Smooth muscle cell (in vitro differentiated cells): Measurements from ENCODE around the gene FILIP1. TPM values are rescaled to one million over a fixed set of nuclear protein-coding genes. Genes with fewer than 3 reads are reported as not detected.

Experiments
- DNase-seq: peaks from one replicate; lab custom pipeline; 2025; ENCODE audit not compliant: unreplicated experiment; lab: John Stamatoyannopoulos, UW
- H2AFZ ChIP-seq: fragments of 200-600 bp; sonication (generic); 2 replicates; pipeline ENCODE4 v1.6.0; 2016; ENCODE audit warnings: antibody characterized with exemption, low read depth, mild to moderate bottlenecking
- H3F3A ChIP-seq: fragments of 200-600 bp; sonication (generic); 2 replicates; pipeline ENCODE4 v1.6.0; 2017; ENCODE audit warnings: antibody characterized with exemption, low read depth
- H3K27ac ChIP-seq: fragments of 200-600 bp; sonication (generic); 2 replicates; pipeline ENCODE4 v1.5.1; 2016; ENCODE audit warnings: low read depth, mild to moderate bottlenecking
- H3K27me3 ChIP-seq: fragments of 200-600 bp; sonication (generic); 2 replicates; pipeline ENCODE4 v1.6.1; 2016; ENCODE audit warnings: low read depth, mild to moderate bottlenecking
- H3K36me3 ChIP-seq: fragments of 200-600 bp; sonication (generic); 2 replicates; pipeline ENCODE4 v1.5.1; 2016; ENCODE audit warnings: low read depth
- H3K4me1 ChIP-seq: fragments of 200-600 bp; sonication (generic); 2 replicates; pipeline ENCODE4 v1.5.1; 2016; ENCODE audit warnings: low read depth
- H3K4me2 ChIP-seq: fragments of 200-600 bp; sonication (generic); 2 replicates; pipeline ENCODE4 v1.6.0; 2016; ENCODE audit warnings: mild to moderate bottlenecking
- H3K4me3 ChIP-seq: fragments of 200-600 bp; sonication (generic); 2 replicates; pipeline ENCODE4 v1.5.1; 2016; ENCODE audit warnings: mild to moderate bottlenecking
- H3K79me2 ChIP-seq: fragments of 200-600 bp; sonication (generic); 2 replicates; pipeline ENCODE4 v1.6.0; 2016; ENCODE audit warnings: low read depth, mild to moderate bottlenecking
- H3K9ac ChIP-seq: fragments of 200-600 bp; sonication (generic); 2 replicates; pipeline ENCODE4 v1.6.0; 2016; ENCODE audit warnings: low read depth
- H3K9me3 ChIP-seq: fragments of 200-600 bp; sonication (generic); replicated peaks from 2 replicates; pipeline ENCODE4 v1.5.1; 2016; ENCODE audit warnings: low read depth
- H4K20me1 ChIP-seq: fragments of 200-600 bp; sonication (generic); 2 replicates; pipeline ENCODE4 v1.6.0; 2016; ENCODE audit warnings: low read depth
- WGBS: methylation state at CpG from one replicate; pipeline ENCODE4 v1.1.7; 2016; ENCODE audit warnings: low lambda C conversion rate; 5-methylcytosine and 5-hydroxymethylcytosine counted together
- polyA plus RNA-seq: library from polyadenylated mRNA; unstranded; fragments of >200 nt; fragmentation: Nextera tagmentation; extraction: Ambion mirVana; gene quantifications from 2 replicates; pipeline ENCODE4 v1.2.1, GENCODE V29; 2016
- total RNA-seq: library from RNA; depleted of rRNA; stranded (reverse); fragments of >200 nt; gene quantifications from 2 replicates; pipeline ENCODE4 v1.2.3, GENCODE V29; 2014
- TF ChIP-seq, protein P1 (sequence below): fragments of 200-600 bp; sonication (generic); IDR thresholded peaks from 2 replicates; pipeline ENCODE4 v1.5.1; 2017; ENCODE audit warnings: borderline replicate concordance, mild to moderate bottlenecking, antibody characterized with exemption; ENCODE audit not compliant: insufficient read depth, poor library complexity, severe bottlenecking

FILIP1 gene
- total and polyA plus RNA-seq, 2 experiments from 2014 or later: 3.0 to 3.5 TPM

DNA sequence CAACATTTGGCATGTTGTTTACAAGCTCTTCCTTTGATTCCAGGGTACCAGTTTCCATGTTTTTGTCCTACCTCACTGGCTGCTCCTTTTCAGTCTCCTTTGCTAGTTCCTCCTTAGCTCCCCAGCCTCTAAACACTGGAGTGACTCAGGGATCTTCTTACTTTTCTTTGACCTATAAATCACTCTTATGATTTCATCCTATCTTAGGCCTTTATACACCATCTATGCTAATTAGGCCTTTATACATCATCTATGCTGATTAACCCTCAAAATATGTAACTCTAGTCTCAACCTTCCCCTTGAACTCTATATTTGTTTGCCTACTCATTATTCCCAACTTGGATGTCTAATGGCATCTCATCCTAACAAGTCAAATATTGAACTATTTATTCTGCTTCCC lies 218.5 kb downstream of the FILIP1 start:
- Histone ChIP-seq H3K4me2 (peak overlapping the region; percentile 53), H3F3A (peaks cover 25% of the 10 kb centered on the region)

DNA sequence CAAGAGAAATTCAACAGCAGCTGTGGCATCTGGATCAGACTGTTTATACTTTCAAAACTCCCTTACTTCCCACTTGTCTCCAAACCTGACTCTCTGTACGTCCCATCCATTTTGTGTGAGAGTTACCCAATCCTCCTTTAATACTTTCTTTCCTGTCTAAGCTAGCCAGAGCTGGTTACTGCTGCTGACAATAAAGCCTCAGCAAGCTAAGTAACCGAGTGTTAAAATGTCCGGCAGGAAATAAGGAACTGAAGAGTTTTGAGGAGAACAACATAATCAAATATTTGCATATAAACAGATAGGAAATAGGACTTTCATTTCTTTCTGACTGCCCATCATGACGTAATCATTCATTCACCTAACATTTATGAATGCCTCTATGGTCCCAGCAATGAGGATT lies 220.6 kb downstream of the FILIP1 start:
- no peaks in the 10 kb centered on the region for H3K9me3 ChIP-seq
- TF ChIP-seq, protein P1, sequence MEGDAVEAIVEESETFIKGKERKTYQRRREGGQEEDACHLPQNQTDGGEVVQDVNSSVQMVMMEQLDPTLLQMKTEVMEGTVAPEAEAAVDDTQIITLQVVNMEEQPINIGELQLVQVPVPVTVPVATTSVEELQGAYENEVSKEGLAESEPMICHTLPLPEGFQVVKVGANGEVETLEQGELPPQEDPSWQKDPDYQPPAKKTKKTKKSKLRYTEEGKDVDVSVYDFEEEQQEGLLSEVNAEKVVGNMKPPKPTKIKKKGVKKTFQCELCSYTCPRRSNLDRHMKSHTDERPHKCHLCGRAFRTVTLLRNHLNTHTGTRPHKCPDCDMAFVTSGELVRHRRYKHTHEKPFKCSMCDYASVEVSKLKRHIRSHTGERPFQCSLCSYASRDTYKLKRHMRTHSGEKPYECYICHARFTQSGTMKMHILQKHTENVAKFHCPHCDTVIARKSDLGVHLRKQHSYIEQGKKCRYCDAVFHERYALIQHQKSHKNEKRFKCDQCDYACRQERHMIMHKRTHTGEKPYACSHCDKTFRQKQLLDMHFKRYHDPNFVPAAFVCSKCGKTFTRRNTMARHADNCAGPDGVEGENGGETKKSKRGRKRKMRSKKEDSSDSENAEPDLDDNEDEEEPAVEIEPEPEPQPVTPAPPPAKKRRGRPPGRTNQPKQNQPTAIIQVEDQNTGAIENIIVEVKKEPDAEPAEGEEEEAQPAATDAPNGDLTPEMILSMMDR: no peak
- no peak for DNase-seq
- H2AFZ ChIP-seq: no peak overlapping the region
- peak overlapping the region; percentile 69 for H3K4me2 ChIP-seq
- H3K4me3 ChIP-seq: no peak overlapping the region
- no peaks in the 10 kb centered on the region for H3K27me3 ChIP-seq
- H3K36me3 ChIP-seq: peaks cover 4% of the 10 kb centered on the region
- H3K9ac ChIP-seq: peak overlapping the region; percentile 95
- peaks cover 32% of the 10 kb centered on the region for H3F3A ChIP-seq
- peaks cover under 1% of the 10 kb centered on the region for H4K20me1 ChIP-seq
- peaks cover 91% of the 10 kb centered on the region for H3K79me2 ChIP-seq
- peaks cover 48% of the 10 kb centered on the region for H3K4me1 ChIP-seq
- 31% methylated on average over 4 of the region's 4 CpGs for WGBS
- H3K27ac ChIP-seq: peak overlapping the region; percentile 99

More for the DNA sequence above, 218.5 kb downstream of the FILIP1 start:
- no peak overlapping the region for H3K9ac ChIP-seq
- no peaks in the 10 kb centered on the region for H3K9me3 ChIP-seq
- peak overlapping the region; percentile 99 for H3K27ac ChIP-seq
- no peak for DNase-seq
- H2AFZ ChIP-seq: no peak overlapping the region
- H3K4me3 ChIP-seq: no peak overlapping the region
- TF ChIP-seq, protein P1: no peak
- peaks cover 4% of the 10 kb centered on the region for H3K36me3 ChIP-seq
- H4K20me1 ChIP-seq: peaks cover 20% of the 10 kb centered on the region
- no peaks in the 10 kb centered on the region for H3K27me3 ChIP-seq
- H3K79me2 ChIP-seq: peaks cover 91% of the 10 kb centered on the region
- H3K4me1 ChIP-seq: peaks cover 55% of the 10 kb centered on the region

DNA sequence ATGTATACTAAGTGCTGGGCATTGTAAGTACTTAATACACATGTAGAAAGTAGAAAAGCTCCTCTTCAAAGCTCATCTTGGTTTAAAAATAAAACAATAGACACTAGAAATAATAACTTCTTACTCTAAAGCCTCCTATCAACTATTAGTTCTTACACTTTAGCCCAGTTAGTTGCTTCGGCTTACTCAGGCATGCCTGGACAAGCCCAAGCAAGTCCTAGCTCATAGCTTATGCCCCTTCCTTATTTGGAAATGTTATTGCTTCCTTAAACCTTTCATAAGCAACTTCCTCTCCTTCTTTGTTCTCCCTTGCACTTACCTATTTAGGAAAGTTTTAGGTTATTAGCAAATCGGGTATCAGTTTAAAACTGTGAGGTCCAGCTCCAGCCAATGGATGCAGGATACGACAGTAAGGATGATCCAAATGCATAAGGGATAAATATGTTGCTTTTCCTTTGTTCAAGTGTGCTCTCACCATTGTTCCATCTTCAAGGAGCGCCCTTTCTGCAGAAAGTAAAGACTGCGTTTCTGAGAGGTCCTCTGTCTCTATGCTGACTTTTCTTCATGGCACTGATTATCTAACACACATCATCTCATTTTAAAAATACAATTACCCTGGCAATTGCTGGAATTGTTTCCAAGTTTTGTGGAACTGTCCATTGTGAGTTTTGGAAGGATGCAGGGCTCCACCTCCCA lies 221.3 kb downstream of the FILIP1 start:
- peaks cover 32% of the 10 kb centered on the region for H3F3A ChIP-seq
- peaks cover 3% of the 10 kb centered on the region for H4K20me1 ChIP-seq
- DNase-seq: no peak
- H3K79me2 ChIP-seq: peaks cover 91% of the 10 kb centered on the region
- H3K9me3 ChIP-seq: no peaks in the 10 kb centered on the region
- H3K9ac ChIP-seq: peak overlapping the region; percentile 95
- H3K27ac ChIP-seq: peak overlapping the region; percentile 99
- peaks cover 4% of the 10 kb centered on the region for H3K36me3 ChIP-seq
- H3K27me3 ChIP-seq: no peaks in the 10 kb centered on the region
- TF ChIP-seq, protein P1: no peak
- peak overlapping the region; percentile 69 for H3K4me2 ChIP-seq
- 81% methylated on average over 5 of the region's 5 CpGs for WGBS
- H3K4me3 ChIP-seq: no peak overlapping the region
- H2AFZ ChIP-seq: no peak overlapping the region
- peaks cover 49% of the 10 kb centered on the region for H3K4me1 ChIP-seq

DNA sequence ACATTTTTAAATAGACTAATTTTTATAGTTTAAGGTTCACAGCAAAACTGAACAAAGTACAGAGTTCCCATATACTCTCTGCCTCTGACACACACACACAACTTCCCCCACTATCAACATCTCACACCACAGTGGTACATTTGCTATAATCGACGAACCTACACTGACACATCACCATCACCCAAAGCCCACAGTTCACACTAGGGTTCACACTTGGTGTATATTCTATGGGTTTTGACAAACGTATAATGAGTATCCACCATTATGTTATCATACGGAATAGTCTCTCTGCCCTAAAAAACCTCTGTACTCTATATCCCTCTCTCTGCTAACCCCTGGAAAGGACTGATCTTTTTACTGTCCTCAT lies 224.6 kb downstream of the FILIP1 start:
- Histone ChIP-seq H3K9me3 (no peaks in the 10 kb centered on the region), H3K4me2 (no peak overlapping the region), H3K9ac (no peak overlapping the region), H3K79me2 (peaks cover 97% of the 10 kb centered on the region), H3K4me1 (peaks cover 41% of the 10 kb centered on the region), H4K20me1 (peaks cover 34% of the 10 kb centered on the region), H3K4me3 (no peak overlapping the region), H3K36me3 (peaks cover 4% of the 10 kb centered on the region), H3F3A (peaks cover 15% of the 10 kb centered on the region), H2AFZ (no peak overlapping the region), H3K27me3 (no peaks in the 10 kb centered on the region), H3K27ac (peak overlapping the region; percentile 11)
- no peak for DNase-seq
- 96% methylated on average over 4 of the region's 4 CpGs for WGBS
- TF ChIP-seq, protein P1: no peak
